Hepatic stellate cell (primary cell): Measurements from ENCODE around the gene TMEM212.

Experiments used
- DNase-seq: peaks from one replicate; pipeline ENCODE4 v3.0.0; 2011; ENCODE audit warnings: low spot score

The TMEM212 gene

DNA sequence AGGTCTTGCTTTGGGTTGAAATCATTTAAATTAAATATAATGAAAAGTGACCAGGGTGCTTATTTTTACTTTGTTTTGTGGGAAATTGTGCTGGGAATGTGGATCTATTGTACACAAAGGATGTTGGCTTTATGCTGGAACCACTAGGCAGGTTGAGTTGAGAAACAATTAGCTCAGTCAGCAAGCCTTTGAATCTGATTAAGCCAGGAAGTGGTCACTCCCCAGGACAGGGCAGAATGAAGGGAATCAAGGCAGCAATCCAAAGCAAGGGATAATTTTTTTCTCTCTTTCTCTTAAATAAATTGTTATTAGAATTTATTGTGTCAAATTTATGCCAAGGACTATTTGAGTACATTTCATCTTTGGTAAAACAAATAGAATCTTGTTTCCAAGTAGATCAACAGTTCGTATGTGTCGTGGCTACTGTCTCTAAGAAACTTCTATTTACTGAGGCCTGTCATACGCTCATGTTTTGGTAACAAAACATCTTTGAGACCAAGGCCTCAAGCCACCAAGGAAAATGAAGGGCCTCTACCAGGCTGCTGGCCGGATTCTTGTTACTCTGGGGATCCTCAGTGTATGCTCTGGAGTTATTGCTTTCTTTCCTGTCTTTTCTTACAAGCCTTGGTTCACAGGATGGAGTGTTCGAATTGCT lies at the start of gene TMEM212:
TSS of gene TMEM212 (plus strand) at position 486 of the 655 bp plus-strand sequence. CDS start at position 521, 35 bp downstream.
- no peak for DNase-seq

DNA sequence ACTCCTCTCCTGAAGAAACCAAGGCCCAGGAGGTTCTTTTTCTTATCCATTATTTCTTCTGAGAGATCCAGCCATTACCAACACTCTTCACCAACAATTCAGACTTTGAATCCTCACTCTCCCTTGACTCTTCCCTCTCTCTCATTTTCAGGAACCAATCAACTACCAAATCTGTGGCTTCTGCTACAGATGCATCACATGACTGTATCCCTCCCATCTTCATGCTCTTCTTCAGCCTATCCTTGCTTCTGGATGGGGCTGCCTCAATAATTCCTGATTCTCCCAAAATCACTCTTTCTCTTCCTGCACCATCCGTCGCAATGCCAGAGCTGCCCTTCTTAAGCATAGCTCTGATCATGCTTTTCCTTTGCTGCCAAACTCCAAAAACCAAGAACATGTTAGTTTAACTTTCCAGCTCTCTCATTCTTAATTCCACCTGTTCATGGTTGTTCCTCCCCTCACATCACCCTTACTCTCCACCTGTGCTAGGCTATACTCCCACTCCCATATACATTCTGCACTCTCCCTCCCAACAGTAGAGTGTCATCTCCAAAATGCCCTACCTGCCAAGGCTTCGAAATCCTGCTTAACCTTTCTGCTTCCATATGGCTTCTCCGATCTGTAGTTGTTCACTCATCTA lies 46.4 kb upstream of the TMEM212 start:
- no peak for DNase-seq

DNA sequence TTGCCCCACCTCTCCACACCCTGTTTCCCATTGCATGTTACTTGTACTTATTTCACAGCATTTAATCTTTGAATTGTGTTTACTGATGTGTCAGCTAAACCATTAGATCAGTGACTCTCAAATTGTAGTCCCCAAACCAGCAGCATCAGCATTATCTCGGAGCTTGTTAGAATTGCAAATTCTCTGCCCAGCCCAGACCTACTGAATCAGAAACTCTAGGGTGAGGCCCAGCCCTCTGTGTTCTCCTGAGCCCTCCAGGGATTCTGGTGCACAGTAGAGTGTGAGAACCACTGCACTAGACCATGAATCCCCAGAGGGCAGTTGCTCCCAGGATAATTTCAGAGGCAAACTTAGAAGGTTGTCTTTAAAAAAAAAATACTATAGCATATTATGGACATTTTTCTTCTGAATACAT lies 45.9 kb upstream of the TMEM212 start:
- no peak for DNase-seq

DNA sequence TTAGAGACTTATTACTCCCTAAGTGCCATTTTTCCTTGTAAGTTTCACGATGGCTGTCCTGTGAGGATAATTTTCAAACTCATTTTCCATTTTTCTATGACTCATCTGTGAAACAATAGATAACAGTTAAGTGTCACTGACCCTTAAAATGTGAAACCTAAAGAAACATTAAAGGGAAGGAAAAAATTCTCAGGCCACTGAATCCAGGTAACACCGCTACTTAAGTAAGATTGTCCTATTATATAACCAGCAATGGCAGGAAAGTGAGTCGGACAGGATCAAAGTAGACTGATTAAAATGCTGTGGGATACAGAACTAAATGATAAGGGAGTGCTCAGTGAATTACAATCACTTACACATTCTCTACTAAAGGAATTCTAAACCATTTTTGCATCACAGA lies 45.3 kb upstream of the TMEM212 start:
- DNase-seq: no peak

DNA sequence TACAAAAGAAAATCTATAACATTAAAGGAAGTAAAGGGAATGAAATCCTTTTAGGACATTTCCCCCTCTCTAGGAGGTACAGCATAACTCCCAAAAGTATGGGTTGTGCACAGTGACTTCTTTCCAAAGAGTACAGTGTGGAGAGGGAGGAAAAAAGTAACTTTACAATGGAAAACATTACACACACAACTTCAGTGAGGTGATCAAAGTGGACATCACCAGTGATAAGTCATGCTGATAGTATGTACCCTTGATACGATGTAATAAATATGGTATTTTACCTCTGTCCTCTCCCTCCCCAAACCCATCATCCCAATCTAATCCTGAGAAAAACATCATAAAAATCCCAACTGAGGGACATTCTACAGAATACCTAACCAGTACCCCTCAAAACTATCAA lies 43.6 kb upstream of the TMEM212 start:
- no peak for DNase-seq

DNA sequence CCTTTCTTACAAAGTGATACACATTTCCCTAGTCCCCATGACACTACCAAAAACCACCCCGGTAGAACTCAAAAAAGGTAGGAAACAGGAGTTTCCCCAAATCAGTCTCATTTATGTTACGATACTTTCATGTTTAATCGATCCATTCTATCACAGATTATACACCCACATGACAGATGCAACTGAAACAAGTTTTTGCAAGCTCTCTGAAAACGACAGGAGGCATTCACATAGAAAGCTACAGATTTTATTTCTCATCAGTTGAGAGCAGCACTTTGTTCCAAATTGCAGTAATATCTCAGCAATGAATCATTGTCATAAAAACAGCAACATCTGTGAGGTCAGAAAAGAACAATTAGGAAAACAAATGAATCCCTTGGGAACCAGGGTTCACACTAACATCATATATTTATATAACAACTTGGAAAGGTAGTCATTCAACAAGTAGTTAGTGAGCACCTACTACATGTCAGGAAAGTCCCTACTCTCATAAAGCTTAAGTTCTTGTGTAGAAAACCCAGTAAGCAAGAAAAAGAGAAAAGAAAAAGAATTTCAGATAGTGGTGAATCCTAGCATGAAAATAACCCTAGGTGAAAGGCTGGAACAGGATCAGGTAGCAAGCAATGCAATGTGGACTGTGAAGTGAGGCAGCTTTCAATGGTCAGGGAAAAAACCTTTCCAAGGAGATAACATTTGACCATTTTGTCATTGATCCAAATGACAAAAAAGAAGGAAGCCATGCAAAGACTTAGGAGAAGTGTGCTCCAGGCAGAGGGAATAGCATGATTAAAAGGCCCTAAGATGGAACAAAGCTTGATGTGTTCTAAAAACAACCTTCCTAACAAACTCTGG lies 41.2 kb upstream of the TMEM212 start:
- DNase-seq: peak; percentile 37

DNA sequence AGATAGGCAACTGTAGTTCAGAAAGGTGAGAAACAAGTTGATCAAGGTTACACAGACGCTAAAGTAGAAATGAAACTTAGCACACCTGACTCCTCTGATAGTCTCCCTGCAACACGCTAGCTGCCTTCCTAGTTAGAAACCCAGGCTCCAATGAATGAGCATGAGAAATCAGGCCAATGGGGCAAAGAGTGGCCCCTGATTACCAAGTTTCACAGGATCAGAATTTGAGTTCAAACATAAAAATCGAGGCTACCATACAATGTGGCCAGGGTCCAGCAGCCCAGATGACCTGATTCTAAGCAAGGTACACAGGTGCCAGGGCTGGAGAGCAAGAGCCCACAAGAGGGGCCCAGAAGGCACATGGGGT lies 40.6 kb upstream of the TMEM212 start:
- DNase-seq: no peak

DNA sequence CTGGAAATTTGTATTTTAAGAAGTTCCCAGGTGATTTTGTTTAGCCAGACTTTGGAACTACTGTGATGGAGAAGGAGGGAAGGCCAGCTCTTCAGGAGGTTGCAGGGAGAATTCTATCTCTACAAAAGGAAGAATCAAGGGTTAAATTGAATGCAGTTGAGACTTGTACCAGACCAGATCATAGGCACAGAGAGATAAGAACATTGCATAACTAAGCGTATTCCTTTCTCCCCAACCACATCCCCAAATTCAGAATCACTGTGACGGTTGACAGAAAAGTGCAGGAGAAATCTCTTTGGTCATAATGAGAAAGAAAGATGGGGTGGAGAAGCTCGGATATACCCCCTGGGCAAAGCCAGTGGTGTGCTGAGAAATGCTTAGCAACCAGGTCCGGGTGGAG lies 40.1 kb upstream of the TMEM212 start:
- DNase-seq: no peak

DNA sequence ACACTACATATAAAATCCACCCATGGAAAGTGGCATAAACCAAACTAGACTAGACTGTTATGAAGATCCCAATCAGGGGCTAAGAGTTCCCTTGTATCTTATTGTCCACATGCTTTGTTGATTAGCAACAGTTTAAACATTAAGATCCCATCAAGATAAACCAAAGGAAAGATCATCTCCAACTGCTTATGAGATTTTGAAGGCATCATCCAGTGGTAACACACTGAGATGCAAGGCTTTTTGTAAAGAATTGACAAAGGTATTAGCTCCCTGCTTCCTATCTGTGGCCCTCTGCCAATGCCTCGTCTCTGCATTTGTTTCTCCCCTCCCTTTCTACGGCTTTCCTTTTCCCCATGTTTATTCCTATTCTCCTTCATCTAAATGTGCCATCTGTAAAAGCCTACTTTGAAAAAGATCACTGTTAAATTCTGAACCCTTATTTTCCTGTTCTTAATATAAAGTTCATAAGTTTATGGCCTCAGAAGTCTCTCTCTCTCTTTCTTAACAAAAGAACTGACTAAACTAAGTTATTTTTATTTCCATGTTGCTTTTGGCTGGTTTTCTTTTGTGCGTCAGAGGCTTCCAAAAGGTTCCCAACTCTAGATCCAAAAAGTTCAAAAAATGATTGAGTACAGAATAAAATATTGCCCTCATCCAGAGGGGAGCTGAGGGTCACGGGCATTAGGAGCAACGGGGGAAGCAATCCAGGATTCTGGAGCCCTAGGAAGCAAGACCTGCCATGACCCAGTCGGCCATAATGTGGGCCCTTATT lies 38.3 kb upstream of the TMEM212 start:
- DNase-seq: no peak

DNA sequence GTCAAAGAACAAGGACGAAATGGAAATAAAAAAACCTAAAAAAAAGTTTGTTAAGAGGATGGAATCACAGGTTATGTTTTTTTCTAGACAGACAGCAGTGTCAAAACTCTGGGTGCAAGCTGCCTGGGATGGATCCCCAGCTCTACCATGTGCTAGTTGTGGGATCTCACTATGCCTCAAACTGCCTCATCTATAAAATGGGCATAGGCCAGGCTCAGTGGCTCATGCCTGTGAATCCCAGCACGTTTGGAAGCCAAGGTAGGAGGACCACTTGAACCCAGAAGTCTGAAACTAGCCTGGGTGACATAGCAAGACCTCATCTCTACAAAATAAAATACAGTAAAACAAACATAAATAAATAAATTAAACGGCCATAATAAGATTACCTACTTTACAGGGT lies 37.5 kb upstream of the TMEM212 start:
- DNase-seq: no peak

DNA sequence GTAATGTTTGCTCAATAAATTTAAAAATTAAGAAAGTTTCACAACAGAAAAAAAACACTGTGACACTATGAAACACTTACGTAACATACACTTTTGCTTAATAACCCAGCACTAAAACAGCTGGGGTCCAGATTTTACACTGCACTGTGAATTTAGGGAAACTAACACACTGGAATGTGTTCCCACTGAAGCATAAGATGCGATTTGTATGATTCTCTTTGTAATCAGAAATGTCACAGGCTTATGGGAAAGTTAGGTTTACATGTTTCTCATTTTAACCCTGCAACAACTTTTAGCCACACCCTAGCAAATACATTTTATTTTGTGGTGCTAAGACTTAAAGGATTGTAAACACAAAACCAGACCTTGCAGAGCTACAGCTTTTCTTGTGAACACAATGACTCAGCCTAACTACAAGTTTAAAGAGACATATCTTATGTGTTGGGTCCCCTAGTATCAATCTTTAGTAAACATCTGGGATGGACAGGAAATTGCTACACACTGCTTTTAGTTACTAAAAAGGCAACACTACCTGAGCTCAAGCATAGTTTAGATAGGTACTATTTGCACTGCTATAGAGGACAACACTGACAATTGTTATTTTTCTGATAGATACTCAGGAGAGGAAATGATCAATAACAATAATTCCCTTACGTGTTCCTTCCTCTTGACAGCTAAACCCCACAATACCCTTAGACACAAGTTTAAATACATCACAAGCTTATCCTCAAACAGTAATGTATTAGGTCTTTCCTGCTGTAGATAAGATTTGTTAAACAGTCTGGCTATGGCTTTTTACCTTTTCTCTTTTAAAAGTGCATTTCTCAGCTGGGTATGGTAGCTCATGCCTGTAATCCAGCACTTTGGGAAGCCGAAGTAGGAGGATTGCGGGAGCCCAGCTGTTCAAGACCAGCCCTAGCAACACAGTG lies 36.7 kb upstream of the TMEM212 start:
- peak; percentile 62 for DNase-seq

DNA sequence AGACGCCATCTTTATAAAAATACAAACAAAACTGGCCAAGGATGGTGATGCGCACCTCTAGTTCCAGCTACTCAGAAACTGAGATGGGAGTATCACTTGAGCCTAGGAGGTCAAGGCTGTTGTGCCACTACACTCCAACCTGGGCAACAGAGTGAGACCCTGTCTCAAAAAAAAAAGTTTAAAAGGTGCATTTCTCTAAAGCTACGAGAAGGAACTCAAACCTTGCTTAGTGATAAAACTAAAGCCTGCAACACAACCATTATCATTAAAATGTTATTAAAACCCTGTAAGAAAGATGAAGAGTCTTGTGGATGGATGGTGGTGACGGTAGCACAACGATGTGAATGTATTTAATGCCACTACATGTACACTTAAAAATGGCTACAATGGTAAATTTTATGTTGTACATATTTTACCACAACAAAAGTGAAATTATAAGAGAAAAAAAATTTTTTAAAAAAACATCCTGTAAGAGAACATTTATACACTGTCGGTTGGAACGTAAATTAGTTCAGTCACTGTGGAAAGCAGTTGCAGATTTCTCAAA lies 35.9 kb upstream of the TMEM212 start:
- no peak for DNase-seq

DNA sequence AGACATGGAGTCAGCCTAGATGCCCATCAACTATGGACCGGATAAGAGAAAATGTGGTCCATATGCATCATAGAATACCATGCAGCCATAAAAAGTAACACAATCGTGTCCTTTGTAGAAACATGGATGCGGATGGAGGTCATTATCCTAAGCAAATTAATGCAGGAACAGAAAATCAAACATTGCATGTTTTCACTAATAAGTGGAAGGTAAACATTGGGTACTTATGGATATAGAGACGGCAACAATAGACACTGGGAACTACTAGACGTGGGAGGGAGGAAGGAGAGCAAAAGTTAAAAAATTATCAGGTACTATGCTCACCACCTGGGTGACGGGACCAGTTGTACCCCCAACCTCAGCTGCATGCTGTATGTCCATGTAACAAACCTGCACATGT lies 35.3 kb upstream of the TMEM212 start:
- no peak for DNase-seq

DNA sequence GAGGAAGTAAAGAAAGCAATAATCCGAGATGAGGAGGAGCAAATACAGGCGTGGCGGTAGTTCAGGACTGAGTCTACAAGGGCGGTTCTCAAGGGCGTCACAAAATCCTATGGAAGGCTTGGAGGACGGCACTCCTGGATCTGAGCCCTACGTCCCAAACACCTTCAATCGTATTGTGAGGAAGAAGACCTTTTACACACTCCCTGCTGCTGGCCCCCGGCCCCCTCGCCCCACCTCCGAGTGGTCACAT lies 33.6 kb upstream of the TMEM212 start:
- no peak for DNase-seq

DNA sequence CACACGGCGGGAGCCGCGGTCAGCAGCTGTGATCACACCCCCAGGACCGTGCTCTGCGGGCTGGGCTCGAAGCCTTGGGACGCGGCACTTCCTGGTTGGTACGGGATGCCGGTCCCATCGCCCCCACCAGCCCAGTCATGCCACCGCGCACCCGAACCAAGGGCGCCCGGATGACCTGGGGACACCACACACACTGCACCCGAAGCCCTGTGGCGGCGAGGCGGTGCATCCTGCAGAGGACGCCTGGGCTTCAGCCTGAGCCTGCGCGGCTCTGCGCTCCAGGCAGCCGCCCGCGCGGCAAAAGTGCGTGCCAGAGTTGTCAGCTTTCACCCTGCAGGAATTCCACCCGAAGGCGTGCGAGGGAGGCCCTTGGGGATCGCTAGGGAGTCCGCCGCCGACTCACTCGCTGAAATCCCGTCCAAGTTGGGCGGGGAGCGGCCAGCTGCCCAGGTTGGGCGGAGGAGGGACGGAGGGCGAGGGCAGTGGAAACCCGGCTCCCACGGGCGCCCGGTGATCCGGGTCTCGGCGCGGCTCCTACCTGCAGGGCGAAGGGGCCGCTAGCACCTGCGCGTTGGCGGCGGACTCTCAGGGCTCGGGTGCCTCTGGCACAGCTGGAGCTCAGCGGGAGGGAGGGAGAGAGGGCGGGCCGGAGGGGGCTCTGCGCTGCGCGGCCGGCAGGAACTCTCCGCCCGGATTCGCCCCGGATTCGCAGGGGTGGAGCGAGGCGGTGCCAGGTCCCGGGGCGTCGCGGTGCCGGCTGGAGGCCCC lies 33.1 kb upstream of the TMEM212 start, which contains the start of gene PLD1:
TSS of gene PLD1 (minus strand) at position 623 of the 768 bp plus-strand sequence. CDS start 72,432 bp downstream, outside the sequence.
- DNase-seq: peak; percentile 94

DNA sequence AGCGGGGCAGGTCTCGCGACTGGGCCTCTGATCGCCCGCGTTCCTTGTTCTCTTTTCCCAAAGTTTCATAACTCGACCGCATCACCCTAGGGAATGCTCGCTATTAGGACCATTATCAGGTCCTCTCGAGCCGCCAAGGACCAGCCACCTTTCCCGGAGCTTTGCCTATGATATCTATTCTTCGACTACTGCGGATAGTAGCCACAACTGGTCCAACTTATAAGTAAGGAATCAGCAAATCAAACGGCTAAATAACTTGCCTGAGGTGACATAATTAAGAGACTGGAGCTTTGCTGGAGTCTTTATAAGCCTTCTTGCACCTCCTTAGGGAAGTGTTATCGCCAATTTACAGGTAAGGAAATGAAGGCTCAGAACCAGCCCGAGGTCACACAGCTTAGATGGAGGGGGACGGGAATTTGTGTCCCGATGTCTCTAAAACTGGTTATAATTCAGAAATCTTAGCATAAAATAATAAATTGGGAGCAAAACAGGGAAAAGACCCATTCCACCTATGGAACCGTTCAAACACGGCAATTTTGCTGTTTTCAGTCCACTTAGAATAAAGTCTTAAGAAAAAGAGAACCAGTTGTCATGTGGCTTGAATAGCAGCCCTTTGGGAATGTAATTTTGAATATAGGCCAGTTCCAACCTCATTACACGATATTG lies 32.4 kb upstream of the TMEM212 start:
- no peak for DNase-seq

DNA sequence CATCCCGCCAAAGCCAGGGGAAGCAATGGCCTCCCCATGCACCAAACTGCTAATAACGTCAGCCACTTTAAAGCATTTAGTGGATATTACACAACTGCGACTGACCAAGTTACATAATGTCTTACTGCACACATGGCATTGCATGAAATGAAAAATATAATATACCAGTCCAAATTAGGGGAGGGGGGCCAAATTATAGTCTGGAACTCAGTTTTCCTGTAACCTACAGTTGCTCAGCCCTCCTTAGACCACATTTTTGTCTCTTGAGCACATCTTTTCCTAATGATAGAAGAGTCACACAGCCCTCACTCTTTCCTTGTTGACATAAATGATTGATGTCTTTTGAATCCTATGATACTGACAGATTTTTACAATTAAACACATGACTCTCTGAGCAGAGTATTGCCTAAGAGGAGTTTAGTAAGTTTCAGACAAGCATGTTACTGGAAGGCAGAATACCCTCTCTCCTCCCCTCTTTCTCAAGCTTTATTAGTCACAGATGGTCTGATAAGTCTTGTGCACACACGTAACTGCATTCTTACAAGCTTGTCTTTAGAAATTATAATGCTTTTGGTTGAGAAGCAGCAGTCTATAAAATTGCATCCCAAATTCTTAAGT lies 31.7 kb upstream of the TMEM212 start:
- DNase-seq: peak; percentile 84

DNA sequence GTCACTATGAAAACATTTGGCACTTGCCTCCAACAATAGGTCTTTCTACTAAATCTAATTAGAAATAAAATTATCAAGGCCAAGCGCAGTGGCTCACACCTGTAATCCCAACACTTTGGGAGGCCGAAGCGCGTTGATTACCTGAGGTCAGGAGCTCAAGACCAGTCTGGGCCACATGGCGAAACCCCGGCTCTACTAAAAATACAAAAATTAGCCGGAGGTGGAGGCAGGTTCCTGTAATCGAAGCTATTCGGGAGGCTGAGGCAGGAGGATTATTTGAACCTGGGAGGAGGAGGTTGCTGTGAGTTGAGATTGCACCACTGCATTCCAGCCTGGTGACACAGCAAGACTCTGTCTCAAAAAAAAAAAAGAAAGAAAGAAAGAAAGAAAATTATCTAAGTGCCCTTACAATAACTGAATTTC lies 31.2 kb upstream of the TMEM212 start:
- DNase-seq: no peak

DNA sequence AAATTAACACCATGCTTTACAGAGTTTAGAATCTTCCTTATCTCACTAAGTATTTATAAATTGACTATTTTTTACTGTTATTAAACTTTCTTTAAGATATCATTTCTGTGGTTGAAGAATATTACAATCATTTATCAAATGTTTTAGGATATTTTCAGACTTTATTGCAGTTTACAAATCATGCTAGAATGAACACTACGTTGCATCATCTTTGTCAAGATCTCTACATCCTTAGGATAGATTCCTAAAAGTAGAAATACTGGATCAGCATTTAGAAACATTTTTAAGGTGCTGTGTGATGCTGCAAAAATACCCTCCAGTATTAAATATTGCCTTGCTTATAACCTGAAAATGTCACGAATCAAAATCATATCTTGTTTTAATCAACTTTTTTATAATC lies 30.3 kb upstream of the TMEM212 start:
- DNase-seq: no peak
